GF-D8 (cell line): ENCODE measurements around the gene GPR35.

Experiments used
- DNase-seq: peaks from one replicate; lab custom pipeline; 2025; lab: John Stamatoyannopoulos, UW

Gene GPR35

GRCh38 chr2:240603081-240603835 lies 22.0 kb upstream of the GPR35 start:
- no peak for DNase-seq

DNA sequence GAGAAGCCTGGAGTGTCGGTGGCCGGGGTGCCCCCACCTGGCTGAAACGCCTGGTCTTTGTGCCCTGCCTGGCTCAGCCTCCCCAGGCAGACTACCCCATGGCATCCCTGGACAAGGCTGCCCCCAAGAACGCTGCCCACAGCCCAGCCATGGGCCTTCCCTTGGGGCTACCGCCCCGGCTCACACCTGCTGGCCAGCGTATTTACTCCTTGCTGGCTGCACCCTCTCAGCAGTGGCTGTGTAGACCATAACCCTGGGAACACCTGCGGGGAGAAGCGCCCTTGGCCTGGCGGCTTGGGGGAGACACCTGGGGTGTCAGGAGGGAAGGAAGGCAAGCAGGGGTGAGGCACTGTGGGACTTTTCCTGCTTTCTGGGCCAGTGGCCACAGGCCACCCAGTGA lies 21.4 kb upstream of the GPR35 start:
- no peak for DNase-seq

GRCh38 chr2:240604291-240604938 lies 20.9 kb upstream of the GPR35 start:
- DNase-seq: peak; percentile 12

GRCh38 chr2:240604939-240605716 lies 20.2 kb upstream of the GPR35 start:
- no peak for DNase-seq

GRCh38 chr2:240605867-240606743 lies 19.2 kb upstream of the GPR35 start:
- no peak for DNase-seq

GRCh38 chr2:240611601-240612210 lies 13.6 kb upstream of the GPR35 start:
- peak; percentile 78 for DNase-seq

DNA sequence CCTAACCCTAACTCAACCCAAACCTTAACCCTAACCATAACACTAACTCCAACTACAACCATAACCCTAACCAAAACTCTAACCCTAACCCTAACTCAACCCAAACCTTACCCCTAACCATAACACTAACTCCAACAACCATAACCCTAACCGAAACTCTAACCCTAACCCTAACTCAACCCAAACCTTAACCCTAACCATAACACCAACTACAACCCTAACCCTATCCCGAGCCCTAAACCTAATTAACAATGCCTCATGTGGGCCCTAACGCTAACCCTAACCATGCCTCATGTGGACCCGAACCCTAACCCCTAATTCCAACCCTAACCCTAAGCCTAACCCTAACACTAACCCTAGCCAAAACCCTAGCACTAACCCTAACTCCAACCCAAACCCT lies 11.5 kb upstream of the GPR35 start:
- DNase-seq: no peak

DNA sequence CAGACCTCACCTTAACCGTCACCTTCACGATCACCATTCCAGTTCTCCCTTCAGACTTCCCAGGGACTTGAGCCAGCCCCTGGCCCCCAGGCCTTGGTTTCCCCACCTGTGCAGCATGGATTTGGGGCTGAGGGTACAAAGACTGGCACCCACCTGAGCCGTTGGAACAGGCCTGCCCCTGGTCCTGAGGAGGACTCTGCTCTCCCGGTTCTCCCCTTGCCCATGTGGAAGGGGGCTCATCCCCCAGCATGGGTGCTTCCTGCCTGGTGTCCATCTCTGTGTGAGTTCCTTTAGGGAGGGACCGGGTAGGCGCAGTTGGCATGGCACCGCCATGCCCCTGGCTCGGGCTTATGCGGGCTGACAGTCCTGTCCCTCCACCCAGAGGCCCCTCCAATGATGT lies 10.9 kb upstream of the GPR35 start:
- no peak for DNase-seq

DNA sequence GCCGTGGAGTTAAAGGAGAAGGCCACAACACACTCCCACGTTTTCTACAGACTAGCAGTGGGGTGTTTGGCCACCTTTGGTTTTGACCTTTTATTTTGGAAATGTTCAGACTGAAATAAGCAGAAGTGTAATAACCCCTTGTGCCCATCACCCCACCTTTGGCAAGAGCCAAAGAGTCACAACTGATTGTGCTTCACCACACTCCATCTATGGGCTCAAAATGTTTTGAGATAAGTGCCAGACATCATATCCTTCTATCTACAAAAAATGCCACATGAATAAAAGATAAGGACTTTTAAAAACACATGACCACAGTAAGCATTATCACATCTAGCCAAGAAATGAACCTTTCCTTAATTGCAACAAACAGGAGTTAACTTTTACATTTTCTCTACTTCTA lies 9.9 kb upstream of the GPR35 start:
- DNase-seq: peak; percentile 58

DNA sequence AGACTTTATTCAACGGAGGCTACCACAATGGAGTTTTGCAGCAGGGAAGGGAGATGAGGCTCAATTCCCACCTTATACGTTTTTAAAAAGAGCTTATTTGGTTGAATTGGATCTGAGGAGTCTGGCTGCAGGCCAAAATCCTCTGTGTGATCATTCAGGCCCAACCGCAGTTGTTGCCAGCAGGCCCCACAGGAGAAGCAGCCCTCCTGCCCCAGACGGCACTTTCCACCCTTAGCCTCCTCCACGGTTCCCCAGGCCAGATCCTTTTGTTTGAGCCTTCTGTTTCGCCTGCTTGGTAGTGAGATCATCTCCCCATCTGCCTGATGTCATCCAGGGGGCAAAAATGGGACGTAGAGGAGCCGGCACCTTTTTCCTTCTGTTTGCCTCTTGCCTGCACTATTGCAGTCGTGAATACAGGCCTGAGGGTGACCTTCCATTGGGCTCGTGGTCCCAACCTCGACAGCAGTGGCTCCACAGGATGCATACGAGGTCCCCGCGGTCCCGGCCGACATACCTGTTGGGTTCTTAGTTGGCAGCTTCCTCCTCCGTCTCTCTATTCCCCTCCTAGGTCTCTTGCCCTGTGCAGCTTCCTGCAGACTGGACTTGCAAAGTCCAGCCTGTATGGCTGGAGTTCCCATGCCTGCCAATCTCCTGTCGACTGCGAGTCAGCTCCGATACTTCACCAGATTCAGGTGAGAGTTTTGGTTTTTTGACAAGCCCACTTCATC lies 9.3 kb upstream of the GPR35 start:
- peak; percentile 51 for DNase-seq

GRCh38 chr2:240616860-240617666 lies 8.2 kb upstream of the GPR35 start:
- peak; percentile 17 for DNase-seq

GRCh38 chr2:240618776-240619175 lies 6.5 kb upstream of the GPR35 start:
- no peak for DNase-seq

- no peak for DNase-seq
Measured at GRCh38 chr2:240619506-240620148, 5.7 kb upstream of the GPR35 start.

DNA sequence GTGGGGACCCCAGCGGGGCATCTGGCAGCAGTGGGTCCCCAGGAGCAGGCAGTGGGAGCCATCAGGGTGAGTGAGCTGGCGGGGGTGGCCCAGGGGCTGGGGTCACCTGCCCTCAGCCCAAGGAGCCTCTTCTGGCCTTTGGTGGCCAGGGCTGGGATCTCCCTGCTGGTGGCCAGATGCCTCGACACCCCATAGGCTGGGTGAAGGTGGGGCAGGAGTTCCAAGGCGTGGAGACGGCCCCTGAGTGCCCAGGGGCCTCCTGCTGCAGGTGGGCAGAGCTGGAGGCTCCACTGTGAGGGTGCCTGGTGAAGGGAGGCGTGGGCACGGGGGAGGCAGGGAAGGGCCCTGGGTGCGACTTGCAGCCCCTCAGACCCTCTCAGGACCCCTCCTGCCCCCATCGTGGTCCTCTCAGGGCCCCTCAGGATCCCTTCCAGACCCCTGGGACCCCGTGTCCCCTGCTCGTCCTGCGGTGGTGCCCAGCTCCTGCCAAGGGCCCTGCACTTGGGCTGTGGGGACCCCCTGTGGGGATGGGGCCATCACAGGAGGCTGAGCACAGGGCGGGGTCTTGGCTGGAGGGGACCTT lies 5.0 kb upstream of the GPR35 start:
- no peak for DNase-seq

- DNase-seq: no peak
Measured at GRCh38 chr2:240620859-240621258, 4.4 kb upstream of the GPR35 start.

GRCh38 chr2:240622060-240622411 lies 3.2 kb upstream of the GPR35 start:
- no peak for DNase-seq

GRCh38 chr2:240622531-240623235 lies 2.6 kb upstream of the GPR35 start:
- DNase-seq: peak; percentile 83

DNA sequence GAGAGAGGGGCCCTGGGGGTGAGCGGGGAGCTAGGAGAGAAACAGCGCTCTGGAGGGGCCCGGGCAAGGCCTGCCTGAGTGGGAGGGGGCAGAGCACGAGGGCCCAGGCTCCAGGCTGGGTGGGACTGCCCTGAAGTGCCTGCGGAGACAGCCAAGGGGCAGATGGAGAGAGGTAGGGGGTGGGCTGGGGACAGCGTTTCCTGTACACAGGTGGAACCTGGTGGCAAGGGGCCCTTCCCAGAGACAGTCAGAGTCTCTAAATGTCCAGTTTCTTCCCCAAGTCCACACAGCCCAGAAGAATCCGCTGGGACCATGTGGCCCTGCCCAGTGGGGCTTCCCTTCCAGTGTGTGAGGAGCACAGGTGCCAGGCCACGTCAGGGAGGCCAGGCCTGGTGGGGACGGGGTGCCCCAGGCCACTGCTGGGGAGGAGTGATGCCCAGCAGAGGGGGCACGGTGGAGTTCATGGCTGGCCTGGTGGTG lies 1.7 kb upstream of the GPR35 start:
- peak; percentile 9 for DNase-seq
